ENCODE results near the gene NPIPA8.
"Not testable (repeated sequence)": the region's sequence is repeated elsewhere in the genome, so short reads cannot be mapped to it uniquely, and the experiment has no call there.

NPIPA8 gene

GRCh38 chr16:18276756-18277155 lies 59.8 kb downstream of the NPIPA8 start:
- not testable (repeated sequence) for DNase-seq (ENCODE audit: low read depth)

- DNase-seq (ENCODE audit: low read depth) = not testable (repeated sequence)
Observed at GRCh38 chr16:18270171-18270570, 66.4 kb downstream of the NPIPA8 start.
